Activated T-cell treated with anti-CD3 and anti-CD28 coated beads for 24 hours (primary cell): ENCODE data around the gene KCNF1.
"Not testable (repeated sequence)": the region's sequence is repeated elsewhere in the genome, so short reads cannot be mapped to it uniquely, and the experiment has no call there.

Experiments used
- DNase-seq: peaks from one replicate; pipeline ENCODE4 v3.0.0-alpha.2; 2020; ENCODE audit warnings: low read depth

The KCNF1 gene

GRCh38 chr2:10947005-10947440 is 35.3 kb downstream of the KCNF1 start:
- no peak for DNase-seq

- no peak for DNase-seq
Measured at GRCh38 chr2:10947446-10948187, 35.9 kb downstream of the KCNF1 start.

GRCh38 chr2:10948188-10948564 is 36.4 kb downstream of the KCNF1 start:
- DNase-seq, result no peak

- DNase-seq, result no peak
Measured at GRCh38 chr2:10948606-10949230, 37.0 kb downstream of the KCNF1 start.

GRCh38 chr2:10949835-10950234 is 38.1 kb downstream of the KCNF1 start:
- no peak for DNase-seq

GRCh38 chr2:10951558-10952414 is 40.1 kb downstream of the KCNF1 start:
- DNase-seq, result no peak

- no peak for DNase-seq
Measured at GRCh38 chr2:10954416-10954815, 42.7 kb downstream of the KCNF1 start.

GRCh38 chr2:10954856-10955818 is 43.4 kb downstream of the KCNF1 start:
- no peak for DNase-seq

GRCh38 chr2:10956006-10956790 is 44.5 kb downstream of the KCNF1 start:
- DNase-seq, result no peak

- DNase-seq, result no peak
Measured at GRCh38 chr2:10957391-10957790, 45.7 kb downstream of the KCNF1 start.

GRCh38 chr2:10958452-10958851 is 46.7 kb downstream of the KCNF1 start:
- not testable (repeated sequence) for DNase-seq

- no peak for DNase-seq
Measured at GRCh38 chr2:10960606-10961489, 49.1 kb downstream of the KCNF1 start.

GRCh38 chr2:10961490-10961875 is 49.7 kb downstream of the KCNF1 start:
- no peak for DNase-seq

- DNase-seq, result no peak
Measured at GRCh38 chr2:10962004-10962403, 50.3 kb downstream of the KCNF1 start.

GRCh38 chr2:10963155-10963554 is 51.4 kb downstream of the KCNF1 start:
- DNase-seq, result no peak
